ELF-1 (cell line): ENCODE data around the gene TCF7L1.
"Not testable (repeated sequence)": the region's sequence is repeated elsewhere in the genome, so short reads cannot be mapped to it uniquely, and the experiment has no call there.

ENCODE experiments used
- DNase-seq: peaks from one replicate; pipeline ENCODE4 v3.0.0-alpha.2; 2016; ENCODE audit warnings: low read depth, low spot score

TCF7L1 gene

GRCh38 chr2:85183076-85183475 lies 49.9 kb downstream of the TCF7L1 start:
- DNase-seq = no peak

GRCh38 chr2:85183479-85183878 lies 50.3 kb downstream of the TCF7L1 start:
- DNase-seq = no peak

- no peak for DNase-seq
Observed at GRCh38 chr2:85184231-85184630, 51.0 kb downstream of the TCF7L1 start.

- DNase-seq = no peak
Observed at GRCh38 chr2:85184990-85185389, 51.8 kb downstream of the TCF7L1 start.

- DNase-seq = no peak
Observed at GRCh38 chr2:85185431-85185940, 52.3 kb downstream of the TCF7L1 start.

- DNase-seq = no peak
Observed at GRCh38 chr2:85187069-85187468, 53.9 kb downstream of the TCF7L1 start.

- no peak for DNase-seq
Observed at GRCh38 chr2:85188852-85189251, 55.7 kb downstream of the TCF7L1 start.

GRCh38 chr2:85189606-85190270 lies 56.5 kb downstream of the TCF7L1 start:
- DNase-seq = peak; percentile 27

GRCh38 chr2:85191157-85191556 lies 58.0 kb downstream of the TCF7L1 start:
- no peak for DNase-seq

- no peak for DNase-seq
Observed at GRCh38 chr2:85194780-85195480, 61.7 kb downstream of the TCF7L1 start.

GRCh38 chr2:85195956-85196355 lies 62.8 kb downstream of the TCF7L1 start:
- no peak for DNase-seq

- no peak for DNase-seq
Observed at GRCh38 chr2:85199698-85200097, 66.5 kb downstream of the TCF7L1 start.

GRCh38 chr2:85209887-85210286 lies 76.7 kb downstream of the TCF7L1 start:
- DNase-seq = no peak

- no peak for DNase-seq
Observed at GRCh38 chr2:85210511-85210910, 77.3 kb downstream of the TCF7L1 start.

- not testable (repeated sequence) for DNase-seq
Observed at GRCh38 chr2:85211606-85212005, 78.4 kb downstream of the TCF7L1 start.

- no peak for DNase-seq
Observed at GRCh38 chr2:85212841-85213240, 79.6 kb downstream of the TCF7L1 start.

GRCh38 chr2:85213404-85213803 lies 80.2 kb downstream of the TCF7L1 start:
- DNase-seq = no peak

GRCh38 chr2:85213901-85214512 lies 80.8 kb downstream of the TCF7L1 start:
- peak; percentile 43 for DNase-seq

GRCh38 chr2:85215081-85215447 lies 81.9 kb downstream of the TCF7L1 start:
- no peak for DNase-seq

- peak; percentile 50 for DNase-seq
Observed at GRCh38 chr2:85215448-85216401, 82.5 kb downstream of the TCF7L1 start.

GRCh38 chr2:85216927-85217326 lies 83.7 kb downstream of the TCF7L1 start:
- DNase-seq = no peak
